HG03159 (cell line): ENCODE measurements around the gene LCOR.
A peak's percentile ranks its signal among the peaks of the same experiment; 100 is the strongest.
"Not testable (repeated sequence)": the region's sequence is repeated elsewhere in the genome, so short reads cannot be mapped to it uniquely, and the experiment has no call there.

Experiments used
- ATAC-seq: cut with Tn5 transposase; IDR thresholded peaks from one replicate; pipeline ENCODE4 v1.9.1; 2021; ENCODE audit warnings: mild to moderate bottlenecking, moderate library complexity; ENCODE audit not compliant: unreplicated experiment

Gene LCOR

GRCh38 chr10:96831867-96832720 lies at the start of gene LCOR:
Gene LCOR (plus strand): TSS chr10:96832298. CDS start chr10:96949058, 116,760 bp downstream.
- peak; percentile 52 for ATAC-seq

GRCh38 chr10:96784253-96784652 lies 47.8 kb upstream of the LCOR start:
- ATAC-seq: no peak

- peak; percentile 79 for ATAC-seq
Measured at GRCh38 chr10:96789571-96790108, 42.5 kb upstream of the LCOR start.

- ATAC-seq: no peak
Measured at GRCh38 chr10:96791902-96792301, 40.2 kb upstream of the LCOR start.

- no peak for ATAC-seq
Measured at GRCh38 chr10:96794836-96795733, 37.0 kb upstream of the LCOR start.

GRCh38 chr10:96797485-96797884 lies 34.6 kb upstream of the LCOR start:
- ATAC-seq: no peak

GRCh38 chr10:96803288-96803664 lies 28.8 kb upstream of the LCOR start:
- ATAC-seq: no peak

- ATAC-seq: no peak
Measured at GRCh38 chr10:96814264-96814663, 17.8 kb upstream of the LCOR start.

GRCh38 chr10:96818971-96819370 lies 13.1 kb upstream of the LCOR start:
- not testable (repeated sequence) for ATAC-seq

GRCh38 chr10:96820765-96821164 lies 11.3 kb upstream of the LCOR start:
- ATAC-seq: no peak

GRCh38 chr10:96826438-96826837 lies 5.7 kb upstream of the LCOR start:
- no peak for ATAC-seq

- no peak for ATAC-seq
Measured at GRCh38 chr10:96828609-96829008, 3.5 kb upstream of the LCOR start.

- ATAC-seq: no peak
Measured at GRCh38 chr10:96829029-96829773, 2.9 kb upstream of the LCOR start.

- ATAC-seq: no peak
Measured at GRCh38 chr10:96830511-96831199, 1.4 kb upstream of the LCOR start.

- no peak for ATAC-seq
Measured at GRCh38 chr10:96831200-96831866, 765 bp upstream of the LCOR start.

GRCh38 chr10:96832721-96833219 lies 672 bp downstream of the LCOR start:
- peak; percentile 60 for ATAC-seq

- ATAC-seq: peak; percentile 5
Measured at GRCh38 chr10:96833220-96834001, 1.3 kb downstream of the LCOR start.

- no peak for ATAC-seq
Measured at GRCh38 chr10:96834120-96834519, 2.0 kb downstream of the LCOR start.

GRCh38 chr10:96835899-96836298 lies 3.8 kb downstream of the LCOR start:
- ATAC-seq: no peak
